Fibroblast of lung (primary cell): Measurements from ENCODE around the gene LELP1. TPM values are rescaled to one million over a fixed set of nuclear protein-coding genes. Genes with fewer than 3 reads are reported as not detected.

ENCODE experiments used
- DNase-seq, 2 donors: peaks; one replicate each; pipeline versions ENCODE4 v3.0.0 to v3.0.0-alpha.2; 2010; ENCODE audit warnings: low read depth in 2 of 2
- H2AFZ ChIP-seq: 2 replicates; pipeline ENCODE4 v1.5.1; 2012; ENCODE audit warnings: low read length, control low read depth, inconsistent platforms
- H3K27ac ChIP-seq: 2 replicates; pipeline ENCODE4 v1.5.1; 2011; ENCODE audit warnings: low read length, control low read depth; ENCODE audit not compliant: insufficient read depth
- H3K27me3 ChIP-seq: 2 replicates; pipeline ENCODE4 v1.5.1; 2011; ENCODE audit warnings: mild to moderate bottlenecking, low read length; ENCODE audit not compliant: control insufficient read depth, insufficient read depth
- H3K36me3 ChIP-seq: 2 replicates; pipeline ENCODE4 v1.5.1; 2011; ENCODE audit warnings: low read length; ENCODE audit not compliant: control insufficient read depth, insufficient read depth
- H3K4me1 ChIP-seq: 2 replicates; pipeline ENCODE4 v1.5.1; 2011; ENCODE audit warnings: low read length; ENCODE audit not compliant: control insufficient read depth, insufficient read depth; ENCODE audit errors: extremely low read depth
- H3K4me2 ChIP-seq: 2 replicates; pipeline ENCODE4 v1.5.1; 2011; ENCODE audit warnings: low read length, control low read depth; ENCODE audit not compliant: insufficient read depth; ENCODE audit errors: extremely low read depth
- H3K4me3 ChIP-seq, 4 experiments: fragments of 200-600 bp in 1 of 4; sonication (generic) in 1 of 4; replicated peaks in 1 of 4; 2 replicates each; pipeline ENCODE4 v1.5.1; 2011 to 2016; ENCODE audit warnings: low read length in 4 of 4, low read depth in 3 of 4, mild to moderate bottlenecking in 3 of 4, control low read depth in 2 of 4, inconsistent platforms in 1 of 4, mixed read lengths in 1 of 4; ENCODE audit not compliant: insufficient read depth in 1 of 4; ENCODE audit errors: control extremely low read depth in 1 of 4
- H3K79me2 ChIP-seq: 2 replicates; pipeline ENCODE4 v1.5.1; 2012; ENCODE audit warnings: mild to moderate bottlenecking, low read length, inconsistent platforms; ENCODE audit not compliant: control insufficient read depth, insufficient read depth
- H3K9ac ChIP-seq: 2 replicates; pipeline ENCODE4 v1.5.1; 2011; ENCODE audit warnings: mild to moderate bottlenecking, low read length, control low read depth; ENCODE audit not compliant: insufficient read depth
- H3K9me3 ChIP-seq: 2 replicates; pipeline ENCODE4 v1.5.1; 2012; ENCODE audit warnings: low read depth, low read length; ENCODE audit not compliant: control insufficient read depth, insufficient read depth
- H4K20me1 ChIP-seq: 2 replicates; pipeline ENCODE4 v1.5.1; 2011; ENCODE audit warnings: low read length; ENCODE audit not compliant: control insufficient read depth, insufficient read depth; ENCODE audit errors: extremely low read depth
- CTCF ChIP-seq, 2 donors: IDR thresholded peaks in 1 of 2; conservative IDR thresholded peaks in 1 of 2; 1 replicate in 1 of 2; 2 replicates in 1 of 2; pipeline ENCODE4 v1.5.1; 2011 to 2012; ENCODE audit warnings: low read length in 2 of 2, control low read depth in 1 of 2, inconsistent platforms in 1 of 2, low read depth in 1 of 2, mild to moderate bottlenecking in 1 of 2
- EZH2 ChIP-seq: IDR thresholded peaks from 2 replicates; pipeline ENCODE4 v1.5.1; 2012; ENCODE audit warnings: low read length, control low read depth, mild to moderate bottlenecking; ENCODE audit errors: missing control alignments
- polyA plus RNA-seq, 2 donors: library from polyadenylated mRNA; depleted of rRNA in 1 of 2; stranded (reverse) in 1 of 2; unstranded in 1 of 2; fragments of >200 nt; gene quantifications; 2 replicates each; pipeline ENCODE4 v1.2.1, GENCODE V29; 2011 to 2012; ENCODE audit warnings: missing spikeins in 1 of 2
- total RNA-seq: library from RNA; depleted of rRNA; stranded (reverse); fragments of >200 nt; gene quantifications from 2 replicates; pipeline ENCODE4 v1.2.1, GENCODE V29; 2014

Gene LELP1
- total and polyA plus RNA-seq, 2 donors (not counting 1 experiment from before 2014, with no cell fraction given) = not detected

GRCh38 chr1:153232553-153232952 lies 29.3 kb downstream of the LELP1 start:
- H4K20me1 ChIP-seq = no peaks in the 10 kb centered on the region
- no peak overlapping the region for H3K4me2 ChIP-seq
- no peak overlapping the region for H3K9ac ChIP-seq
- no peaks in the 10 kb centered on the region for H3K27me3 ChIP-seq
- H3K4me1 ChIP-seq = no peaks in the 10 kb centered on the region
- no peak for DNase-seq
- H3K27ac ChIP-seq = no peak overlapping the region
- no peak overlapping the region for H3K4me3 ChIP-seq
- H3K36me3 ChIP-seq = no peaks in the 10 kb centered on the region
- H3K79me2 ChIP-seq = no peaks in the 10 kb centered on the region
- no peak overlapping the region for H2AFZ ChIP-seq
- TF ChIP-seq CTCF (conservative IDR thresholded peaks at IDR 0.05 in 1 of 2, IDR thresholded peaks at IDR 0.05 in 1 of 2; ENCODE audit: low read depth in 1 of 2, low read length in 2 of 2) = no peak
- no peak for TF ChIP-seq EZH2
- H3K9me3 ChIP-seq = no peaks in the 10 kb centered on the region

GRCh38 chr1:153233448-153233847 lies 30.2 kb downstream of the LELP1 start:
- no peak for TF ChIP-seq EZH2
- H3K27ac ChIP-seq = no peak overlapping the region
- DNase-seq = no peak
- H3K79me2 ChIP-seq = no peaks in the 10 kb centered on the region
- no peak overlapping the region for H3K4me2 ChIP-seq
- H4K20me1 ChIP-seq = no peaks in the 10 kb centered on the region
- H3K36me3 ChIP-seq = no peaks in the 10 kb centered on the region
- H2AFZ ChIP-seq = no peak overlapping the region
- H3K4me1 ChIP-seq = no peaks in the 10 kb centered on the region
- no peak overlapping the region for H3K4me3 ChIP-seq
- H3K27me3 ChIP-seq = no peaks in the 10 kb centered on the region
- no peak overlapping the region for H3K9ac ChIP-seq
- no peaks in the 10 kb centered on the region for H3K9me3 ChIP-seq

GRCh38 chr1:153238527-153238926 lies 35.3 kb downstream of the LELP1 start:
- no peaks in the 10 kb centered on the region for H3K79me2 ChIP-seq
- no peak overlapping the region for H2AFZ ChIP-seq
- no peaks in the 10 kb centered on the region for H3K36me3 ChIP-seq
- TF ChIP-seq CTCF (conservative IDR thresholded peaks at IDR 0.05 in 1 of 2, IDR thresholded peaks at IDR 0.05 in 1 of 2; ENCODE audit: low read depth in 1 of 2, low read length in 2 of 2) = no peak
- no peak for TF ChIP-seq EZH2
- H3K9me3 ChIP-seq = no peaks in the 10 kb centered on the region
- no peak overlapping the region for H3K9ac ChIP-seq
- H3K4me2 ChIP-seq = no peak overlapping the region
- no peaks in the 10 kb centered on the region for H3K27me3 ChIP-seq
- H3K4me1 ChIP-seq = no peaks in the 10 kb centered on the region
- no peaks in the 10 kb centered on the region for H4K20me1 ChIP-seq
- H3K4me3 ChIP-seq = no peak overlapping the region
- no peak for DNase-seq
- no peak overlapping the region for H3K27ac ChIP-seq

- Histone ChIP-seq H3K27ac (no peak overlapping the region), H3K9me3 (no peaks in the 10 kb centered on the region), H3K4me3 (no peak overlapping the region), H3K27me3 (no peaks in the 10 kb centered on the region), H2AFZ (no peak overlapping the region), H3K36me3 (no peaks in the 10 kb centered on the region), H3K4me2 (no peak overlapping the region), H3K4me1 (no peaks in the 10 kb centered on the region), H3K79me2 (no peaks in the 10 kb centered on the region), H3K9ac (no peak overlapping the region), H4K20me1 (no peaks in the 10 kb centered on the region)
- no peak for DNase-seq
- no peak for TF ChIP-seq CTCF (conservative IDR thresholded peaks at IDR 0.05 in 1 of 2, IDR thresholded peaks at IDR 0.05 in 1 of 2; ENCODE audit: low read depth in 1 of 2, low read length in 2 of 2)
- no peak for TF ChIP-seq EZH2
Observed at GRCh38 chr1:153242160-153242559, 38.9 kb downstream of the LELP1 start.
